ENCODE data around the gene RAB25. TPM values are rescaled to one million over a fixed set of nuclear protein-coding genes. Genes with fewer than 3 reads are reported as not detected.
A peak's percentile ranks its signal among the peaks of the same experiment; 100 is the strongest.

The RAB25 gene
- total and polyA plus RNA-seq, 2 of the 13 experiments (the other 11 are each of a cell fraction or from before 2014, with no cell fraction given), result 0.20 to 0.22 TPM

DNA sequence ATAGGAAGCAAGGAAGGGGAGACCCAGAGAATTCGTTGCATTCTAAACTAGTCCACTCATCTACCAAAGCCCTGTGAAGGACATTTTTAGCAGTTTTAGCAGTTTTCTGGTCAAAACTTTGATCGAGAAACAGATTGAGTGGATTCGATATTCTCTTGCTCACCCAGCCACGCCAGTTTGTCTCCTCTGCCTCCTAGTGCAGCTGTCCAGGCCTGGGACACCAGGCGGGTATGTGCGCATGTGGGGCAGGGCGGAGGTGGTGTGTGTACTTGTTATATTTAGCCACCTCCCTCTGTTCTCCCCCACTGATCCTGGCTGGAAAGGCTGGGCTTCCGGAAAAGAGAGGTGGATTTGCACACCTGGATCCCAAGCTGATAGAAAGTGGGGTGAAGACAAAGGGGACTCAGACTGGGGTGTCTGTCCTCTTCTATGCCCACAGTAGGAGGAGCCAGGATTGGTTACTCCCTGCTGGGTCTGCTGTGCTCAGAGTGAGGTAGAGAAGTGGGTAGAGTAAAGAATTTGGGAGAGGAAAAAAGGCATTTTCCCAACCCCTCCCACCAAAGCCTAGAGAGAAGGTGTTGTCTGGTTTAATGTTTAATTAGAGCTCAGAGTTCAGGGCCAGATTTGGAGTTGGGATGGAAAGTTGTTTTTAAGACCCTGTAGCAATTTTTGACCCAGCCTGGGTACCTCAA, 57.4 kb downstream of the RAB25 start (continued):
- TF ChIP-seq, protein P1, sequence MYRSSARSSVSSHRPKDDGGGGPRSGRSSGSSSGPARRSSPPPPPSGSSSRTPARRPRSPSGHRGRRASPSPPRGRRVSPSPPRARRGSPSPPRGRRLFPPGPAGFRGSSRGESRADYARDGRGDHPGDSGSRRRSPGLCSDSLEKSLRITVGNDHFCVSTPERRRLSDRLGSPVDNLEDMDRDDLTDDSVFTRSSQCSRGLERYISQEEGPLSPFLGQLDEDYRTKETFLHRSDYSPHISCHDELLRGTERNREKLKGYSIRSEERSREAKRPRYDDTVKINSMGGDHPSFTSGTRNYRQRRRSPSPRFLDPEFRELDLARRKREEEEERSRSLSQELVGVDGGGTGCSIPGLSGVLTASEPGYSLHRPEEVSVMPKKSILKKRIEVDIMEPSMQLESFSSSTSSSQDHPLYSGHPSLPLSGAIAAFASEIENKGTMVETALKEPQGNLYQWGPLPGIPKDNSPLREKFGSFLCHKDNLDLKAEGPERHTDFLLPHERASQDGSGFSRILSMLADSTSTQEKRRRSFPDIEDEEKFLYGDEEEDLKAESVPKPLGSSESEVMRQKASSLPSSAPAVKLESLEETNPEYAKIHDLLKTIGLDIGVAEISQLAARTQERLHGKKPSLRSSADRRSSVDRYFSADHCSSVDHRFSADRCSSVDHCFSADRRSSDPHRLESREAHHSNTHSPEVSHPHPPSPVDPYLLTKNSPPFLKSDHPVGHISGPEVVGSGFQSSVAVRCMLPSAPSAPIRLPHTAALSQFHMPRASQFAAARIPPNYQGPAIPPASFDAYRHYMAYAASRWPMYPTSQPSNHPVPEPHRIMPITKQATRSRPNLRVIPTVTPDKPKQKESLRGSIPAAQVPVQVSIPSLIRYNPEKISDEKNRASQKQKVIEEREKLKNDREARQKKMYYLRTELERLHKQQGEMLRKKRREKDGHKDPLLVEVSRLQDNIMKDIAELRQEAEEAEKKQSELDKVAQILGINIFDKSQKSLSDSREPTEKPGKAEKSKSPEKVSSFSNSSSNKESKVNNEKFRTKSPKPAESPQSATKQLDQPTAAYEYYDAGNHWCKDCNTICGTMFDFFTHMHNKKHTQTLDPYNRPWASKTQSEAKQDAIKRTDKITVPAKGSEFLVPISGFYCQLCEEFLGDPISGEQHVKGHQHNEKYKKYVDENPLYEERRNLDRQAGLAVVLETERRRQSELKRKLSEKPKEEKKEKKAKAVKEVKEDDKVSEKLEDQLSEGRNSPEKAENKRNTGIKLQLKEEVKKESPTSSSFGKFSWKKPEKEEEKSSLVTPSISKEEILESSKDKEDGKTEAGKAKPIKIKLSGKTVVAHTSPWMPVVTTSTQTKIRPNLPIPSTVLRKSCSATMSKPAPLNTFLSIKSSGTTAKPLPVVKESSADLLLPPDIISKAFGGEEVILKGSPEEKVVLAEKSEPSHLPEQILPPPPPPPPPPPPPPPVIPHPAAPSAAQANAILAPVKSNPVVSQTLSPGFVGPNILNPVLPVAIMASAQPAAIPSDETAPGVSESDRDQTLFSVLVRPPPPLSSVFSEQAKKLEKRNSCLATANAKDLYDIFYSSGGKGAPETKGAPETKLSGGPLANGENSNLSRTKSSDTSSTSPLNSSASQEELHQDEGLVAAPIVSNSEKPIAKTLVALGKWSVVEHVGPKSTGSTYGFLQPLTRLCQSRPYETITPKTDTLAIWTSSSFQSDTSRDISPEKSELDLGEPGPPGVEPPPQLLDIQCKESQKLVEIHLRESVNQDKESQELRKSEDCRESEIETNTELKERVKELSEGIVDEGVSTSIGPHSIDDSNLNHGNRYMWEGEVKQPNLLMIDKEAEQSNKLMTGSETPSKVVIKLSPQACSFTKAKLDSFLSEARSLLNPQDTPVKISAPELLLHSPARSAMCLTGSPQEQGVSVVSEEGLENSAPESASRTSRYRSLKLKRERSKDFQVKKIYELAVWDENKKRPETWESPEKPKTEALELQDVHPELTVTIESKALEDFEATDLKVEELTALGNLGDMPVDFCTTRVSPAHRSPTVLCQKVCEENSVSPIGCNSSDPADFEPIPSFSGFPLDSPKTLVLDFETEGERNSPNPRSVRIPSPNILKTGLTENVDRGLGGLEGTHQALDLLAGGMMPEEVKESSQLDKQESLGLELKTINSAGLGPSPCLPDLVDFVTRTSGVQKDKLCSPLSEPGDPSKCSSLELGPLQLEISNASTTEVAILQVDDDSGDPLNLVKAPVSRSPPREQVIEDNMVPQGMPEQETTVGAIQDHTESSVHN (CRISPR knock-in tag; IDR thresholded peaks at IDR 0.05), result no peak
- TF ChIP-seq BRD4 (CRISPR knock-in tag; IDR thresholded peaks at IDR 0.05) (no peak), LCORL (IDR thresholded peaks at IDR 0.05) (no peak), LCORL (CRISPR knock-in tag; IDR thresholded peaks at IDR 0.05) (peak; percentile 98), SKIL (CRISPR knock-in tag; IDR thresholded peaks at IDR 0.05; ENCODE audit: borderline replicate concordance) (peak; percentile 44; the same call in 1 of the 2 replicates), ZFY (CRISPR knock-in tag; IDR thresholded peaks at IDR 0.05) (peak; percentile 75), ZNF572 (CRISPR knock-in tag; IDR thresholded peaks at IDR 0.05) (no peak), NFE2L1 (CRISPR knock-in tag; IDR thresholded peaks at IDR 0.05; ENCODE audit: borderline replicate concordance) (no peak), ZNF383 (CRISPR knock-in tag; IDR thresholded peaks at IDR 0.05; ENCODE audit: borderline replicate concordance) (no peak), TEAD3 (CRISPR knock-in tag; optimal IDR thresholded peaks at IDR 0.05; ENCODE audit: borderline replicate concordance) (peak; percentile 69), NFIC (IDR thresholded peaks at IDR 0.05; ENCODE audit: low read length) (no peak), MIER2 (CRISPR knock-in tag; IDR thresholded peaks at IDR 0.05) (no peak), ZNF143 (CRISPR knock-in tag; IDR thresholded peaks at IDR 0.05) (no peak), ASH2L (IDR thresholded peaks at IDR 0.05; ENCODE audit: insufficient read length, low read depth, low read length) (peak; percentile 78), ZNF530 (CRISPR knock-in tag; IDR thresholded peaks at IDR 0.05; ENCODE audit: low read depth) (no peak), EEA1 (CRISPR knock-in tag; IDR thresholded peaks at IDR 0.05; ENCODE audit: borderline replicate concordance) (no peak), POGZ (CRISPR knock-in tag; IDR thresholded peaks at IDR 0.05) (no peak)
- TF ChIP-seq, protein P2, sequence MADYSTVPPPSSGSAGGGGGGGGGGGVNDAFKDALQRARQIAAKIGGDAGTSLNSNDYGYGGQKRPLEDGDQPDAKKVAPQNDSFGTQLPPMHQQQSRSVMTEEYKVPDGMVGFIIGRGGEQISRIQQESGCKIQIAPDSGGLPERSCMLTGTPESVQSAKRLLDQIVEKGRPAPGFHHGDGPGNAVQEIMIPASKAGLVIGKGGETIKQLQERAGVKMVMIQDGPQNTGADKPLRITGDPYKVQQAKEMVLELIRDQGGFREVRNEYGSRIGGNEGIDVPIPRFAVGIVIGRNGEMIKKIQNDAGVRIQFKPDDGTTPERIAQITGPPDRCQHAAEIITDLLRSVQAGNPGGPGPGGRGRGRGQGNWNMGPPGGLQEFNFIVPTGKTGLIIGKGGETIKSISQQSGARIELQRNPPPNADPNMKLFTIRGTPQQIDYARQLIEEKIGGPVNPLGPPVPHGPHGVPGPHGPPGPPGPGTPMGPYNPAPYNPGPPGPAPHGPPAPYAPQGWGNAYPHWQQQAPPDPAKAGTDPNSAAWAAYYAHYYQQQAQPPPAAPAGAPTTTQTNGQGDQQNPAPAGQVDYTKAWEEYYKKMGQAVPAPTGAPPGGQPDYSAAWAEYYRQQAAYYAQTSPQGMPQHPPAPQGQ (CRISPR knock-in tag; IDR thresholded peaks at IDR 0.05; ENCODE audit: borderline replicate concordance), result no peak
